ENCODE measurements around the gene SLC25A2.

Gene SLC25A2

GRCh38 chr5:141330299-141331080 is 26.6 kb upstream of the SLC25A2 start, which contains the start of gene PCDHGA1:
Gene PCDHGA1, plus strand, starts transcription at chr5:141330514.
- no peak within 1 kb of the TSS for H3K4me3 ChIP-seq (ENCODE audit: low read length, poor library complexity, severe bottlenecking)
- H3K4me1 ChIP-seq (ENCODE audit: insufficient read depth, low read length, poor library complexity, severe bottlenecking): no peaks in the 10 kb centered on the region
- no peak for TF ChIP-seq EZH2phosphoT487 (IDR thresholded peaks at IDR 0.05; ENCODE audit: borderline replicate concordance)
- TF ChIP-seq, protein P1, sequence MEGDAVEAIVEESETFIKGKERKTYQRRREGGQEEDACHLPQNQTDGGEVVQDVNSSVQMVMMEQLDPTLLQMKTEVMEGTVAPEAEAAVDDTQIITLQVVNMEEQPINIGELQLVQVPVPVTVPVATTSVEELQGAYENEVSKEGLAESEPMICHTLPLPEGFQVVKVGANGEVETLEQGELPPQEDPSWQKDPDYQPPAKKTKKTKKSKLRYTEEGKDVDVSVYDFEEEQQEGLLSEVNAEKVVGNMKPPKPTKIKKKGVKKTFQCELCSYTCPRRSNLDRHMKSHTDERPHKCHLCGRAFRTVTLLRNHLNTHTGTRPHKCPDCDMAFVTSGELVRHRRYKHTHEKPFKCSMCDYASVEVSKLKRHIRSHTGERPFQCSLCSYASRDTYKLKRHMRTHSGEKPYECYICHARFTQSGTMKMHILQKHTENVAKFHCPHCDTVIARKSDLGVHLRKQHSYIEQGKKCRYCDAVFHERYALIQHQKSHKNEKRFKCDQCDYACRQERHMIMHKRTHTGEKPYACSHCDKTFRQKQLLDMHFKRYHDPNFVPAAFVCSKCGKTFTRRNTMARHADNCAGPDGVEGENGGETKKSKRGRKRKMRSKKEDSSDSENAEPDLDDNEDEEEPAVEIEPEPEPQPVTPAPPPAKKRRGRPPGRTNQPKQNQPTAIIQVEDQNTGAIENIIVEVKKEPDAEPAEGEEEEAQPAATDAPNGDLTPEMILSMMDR (conservative IDR thresholded peaks at IDR 0.05; ENCODE audit: low read length): peak; percentile 1
- H3K36me3 ChIP-seq (ENCODE audit: insufficient read depth, low read length): no peaks in the 10 kb centered on the region
- H3K9ac ChIP-seq (ENCODE audit: low read depth, low read length, poor library complexity, severe bottlenecking): no peak within 1 kb of the TSS
- H3K9me3 ChIP-seq (ENCODE audit: insufficient read depth, low read depth, low read length): no peaks in the 10 kb centered on the region
- H3K27me3 ChIP-seq (ENCODE audit: insufficient read depth, low read length, poor library complexity, severe bottlenecking): no peaks in the 10 kb centered on the region
- H4K20me1 ChIP-seq (ENCODE audit: insufficient read depth, low read length, poor library complexity, severe bottlenecking): no peaks in the 10 kb centered on the region
- H3F3A ChIP-seq (ENCODE audit: low read depth): no peaks in the 10 kb centered on the region
- H3K4me2 ChIP-seq (ENCODE audit: low read depth, low read length, poor library complexity, severe bottlenecking): no peak within 1 kb of the TSS
- H3K79me2 ChIP-seq (ENCODE audit: insufficient read depth, low read length): no peaks in the 10 kb centered on the region
- H2AFZ ChIP-seq (ENCODE audit: low read length): no peak within 1 kb of the TSS
- H3K9me2 ChIP-seq (replicated peaks; ENCODE audit: low read depth, low read length): no peaks in the 10 kb centered on the region

- Histone ChIP-seq H4K20me1 (ENCODE audit: insufficient read depth, low read length, poor library complexity, severe bottlenecking) (no peaks in the 10 kb centered on the region), H3K4me2 (ENCODE audit: low read depth, low read length, poor library complexity, severe bottlenecking) (no peak overlapping the region), H3K9me3 (ENCODE audit: insufficient read depth, low read depth, low read length) (no peaks in the 10 kb centered on the region), H3K9me2 (replicated peaks; ENCODE audit: low read depth, low read length) (no peaks in the 10 kb centered on the region), H2AFZ (ENCODE audit: low read length) (no peak overlapping the region), H3K27me3 (ENCODE audit: insufficient read depth, low read length, poor library complexity, severe bottlenecking) (no peaks in the 10 kb centered on the region), H3K9ac (ENCODE audit: low read depth, low read length, poor library complexity, severe bottlenecking) (no peak overlapping the region), H3K79me2 (ENCODE audit: insufficient read depth, low read length) (no peaks in the 10 kb centered on the region), H3F3A (ENCODE audit: low read depth) (no peaks in the 10 kb centered on the region), H3K4me1 (ENCODE audit: insufficient read depth, low read length, poor library complexity, severe bottlenecking) (no peaks in the 10 kb centered on the region), H3K4me3 (ENCODE audit: low read length, poor library complexity, severe bottlenecking) (no peak overlapping the region), H3K36me3 (ENCODE audit: insufficient read depth, low read length) (no peaks in the 10 kb centered on the region)
- TF ChIP-seq EZH2phosphoT487 (IDR thresholded peaks at IDR 0.05; ENCODE audit: borderline replicate concordance): no peak
- TF ChIP-seq, protein P1 (conservative IDR thresholded peaks at IDR 0.05; ENCODE audit: low read length): no peak
These were observed 24.4 kb upstream of the SLC25A2 start for GRCh38 chr5:141328231-141328630.

- Histone ChIP-seq H3K9me2 (replicated peaks; ENCODE audit: low read depth, low read length) (no peaks in the 10 kb centered on the region), H3K27me3 (ENCODE audit: insufficient read depth, low read length, poor library complexity, severe bottlenecking) (no peaks in the 10 kb centered on the region), H3K9ac (ENCODE audit: low read depth, low read length, poor library complexity, severe bottlenecking) (peak overlapping the region; percentile 68), H2AFZ (ENCODE audit: low read length) (peak overlapping the region; percentile 95), H3K79me2 (ENCODE audit: insufficient read depth, low read length) (no peaks in the 10 kb centered on the region), H3K36me3 (ENCODE audit: insufficient read depth, low read length) (no peaks in the 10 kb centered on the region), H3K4me1 (ENCODE audit: insufficient read depth, low read length, poor library complexity, severe bottlenecking) (no peaks in the 10 kb centered on the region), H3K9me3 (ENCODE audit: insufficient read depth, low read depth, low read length) (no peaks in the 10 kb centered on the region; the same call in 1 of the 2 replicates), H3K4me3 (ENCODE audit: low read length, poor library complexity, severe bottlenecking) (peak overlapping the region; percentile 75), H3K4me2 (ENCODE audit: low read depth, low read length, poor library complexity, severe bottlenecking) (peak overlapping the region; percentile 73), H3F3A (ENCODE audit: low read depth) (no peaks in the 10 kb centered on the region), H4K20me1 (ENCODE audit: insufficient read depth, low read length, poor library complexity, severe bottlenecking) (no peaks in the 10 kb centered on the region)
- TF ChIP-seq, protein P1 (conservative IDR thresholded peaks at IDR 0.05; ENCODE audit: low read length): peak; percentile 63
- no peak for TF ChIP-seq EZH2phosphoT487 (IDR thresholded peaks at IDR 0.05; ENCODE audit: borderline replicate concordance)
These were observed 22.4 kb upstream of the SLC25A2 start for GRCh38 chr5:141326088-141326854.

Measured in Loucy (cell line).